HG03135 (cell line): ENCODE measurements around the gene CCL4.

ENCODE experiments used
- ATAC-seq: cut with Tn5 transposase; IDR thresholded peaks from one replicate; pipeline ENCODE4 v1.9.1; 2021; ENCODE audit warnings: mild to moderate bottlenecking, moderate library complexity; ENCODE audit not compliant: unreplicated experiment

Gene CCL4

GRCh38 chr17:36142806-36143205, 39.2 kb downstream of the CCL4 start:
- ATAC-seq = no peak

GRCh38 chr17:36144014-36144413, 40.4 kb downstream of the CCL4 start:
- no peak for ATAC-seq

- no peak for ATAC-seq
These were observed 41.5 kb downstream of the CCL4 start for GRCh38 chr17:36144981-36145729.

- no peak for ATAC-seq
These were observed 44.0 kb downstream of the CCL4 start for GRCh38 chr17:36147601-36148000.

GRCh38 chr17:36148559-36149295, 45.1 kb downstream of the CCL4 start:
- ATAC-seq = no peak

DNA sequence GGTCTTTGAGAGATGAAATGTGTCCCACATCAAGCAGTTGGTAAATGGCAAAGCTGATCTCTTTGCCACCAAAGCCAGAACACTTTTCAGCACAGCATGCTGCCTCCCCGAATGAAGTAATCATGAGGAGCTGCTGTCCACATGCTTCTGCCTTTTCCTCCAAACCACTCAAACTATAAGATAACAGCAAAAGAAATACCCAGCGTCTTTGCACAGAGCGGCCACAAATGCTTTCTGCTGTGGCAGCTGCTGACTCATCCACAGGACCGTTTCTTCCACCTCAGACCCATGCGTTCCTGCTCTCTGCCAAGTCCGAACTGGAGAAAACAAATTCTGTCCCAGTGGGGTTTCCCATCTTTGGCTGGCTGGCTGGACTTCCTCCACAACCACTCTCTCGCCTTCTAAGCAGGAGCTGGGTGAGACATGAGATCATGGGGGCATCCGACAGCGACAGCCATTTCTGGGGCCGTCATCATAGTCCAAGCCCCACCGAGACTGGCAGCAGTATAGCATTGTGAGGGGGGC, 45.7 kb downstream of the CCL4 start:
- ATAC-seq = no peak

DNA sequence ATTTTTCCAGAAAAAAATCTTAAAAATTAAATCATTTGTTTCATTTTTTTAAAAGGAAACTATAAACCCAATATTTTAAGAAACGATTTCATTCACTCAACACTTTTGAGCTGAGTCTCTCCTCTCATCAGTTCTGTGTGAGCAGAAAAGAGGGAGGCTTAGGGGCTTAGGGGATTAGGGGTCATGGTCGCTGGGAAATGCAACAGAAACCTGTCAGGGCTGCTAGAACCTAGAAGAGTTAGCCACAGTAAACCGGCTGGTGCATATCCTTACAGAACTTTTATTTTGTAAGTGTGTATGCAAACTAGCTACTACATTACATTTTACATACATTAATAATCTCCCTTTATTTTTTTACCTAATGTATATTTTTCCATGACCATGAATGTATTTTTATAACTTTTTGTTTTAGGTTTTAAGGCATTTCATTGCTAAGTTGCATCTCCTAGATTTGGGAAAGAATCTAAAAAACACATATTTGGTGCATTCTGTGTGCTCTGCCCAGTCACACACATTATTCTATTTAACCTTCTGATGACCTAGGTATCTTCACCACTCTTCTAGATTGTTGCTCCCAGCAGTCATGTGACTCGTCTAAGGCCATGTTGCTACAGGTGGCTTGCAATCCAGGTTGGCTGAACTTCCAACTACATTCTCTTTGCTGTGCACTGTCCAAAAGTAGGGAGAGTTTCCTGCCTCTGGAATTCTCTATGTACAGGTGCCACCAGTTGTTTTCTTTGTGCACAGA, 48.4 kb downstream of the CCL4 start:
- ATAC-seq = no peak

DNA sequence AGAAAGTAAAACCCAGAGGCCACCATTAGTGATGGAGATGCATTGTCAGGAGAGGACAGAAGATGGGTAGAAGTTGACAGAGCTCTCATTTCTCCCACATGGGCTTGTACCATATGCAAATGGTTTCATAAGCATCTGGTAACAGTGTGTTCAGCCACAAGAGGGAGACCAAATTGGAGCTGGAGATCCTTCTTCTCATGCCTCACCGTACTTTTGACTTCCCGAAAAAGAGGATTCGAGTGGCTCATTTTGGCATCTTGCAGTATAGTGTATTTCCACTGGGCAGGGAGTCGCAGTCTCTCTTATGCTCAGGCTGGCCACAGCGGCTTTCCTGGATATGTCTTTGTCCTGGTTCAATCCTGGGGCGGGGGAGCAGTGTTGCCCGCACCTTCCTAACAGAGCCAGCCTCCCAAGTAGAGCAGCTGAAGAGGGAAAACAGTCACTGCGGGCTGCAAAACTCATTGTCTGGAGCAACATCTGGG, 49.1 kb downstream of the CCL4 start:
- ATAC-seq = no peak

DNA sequence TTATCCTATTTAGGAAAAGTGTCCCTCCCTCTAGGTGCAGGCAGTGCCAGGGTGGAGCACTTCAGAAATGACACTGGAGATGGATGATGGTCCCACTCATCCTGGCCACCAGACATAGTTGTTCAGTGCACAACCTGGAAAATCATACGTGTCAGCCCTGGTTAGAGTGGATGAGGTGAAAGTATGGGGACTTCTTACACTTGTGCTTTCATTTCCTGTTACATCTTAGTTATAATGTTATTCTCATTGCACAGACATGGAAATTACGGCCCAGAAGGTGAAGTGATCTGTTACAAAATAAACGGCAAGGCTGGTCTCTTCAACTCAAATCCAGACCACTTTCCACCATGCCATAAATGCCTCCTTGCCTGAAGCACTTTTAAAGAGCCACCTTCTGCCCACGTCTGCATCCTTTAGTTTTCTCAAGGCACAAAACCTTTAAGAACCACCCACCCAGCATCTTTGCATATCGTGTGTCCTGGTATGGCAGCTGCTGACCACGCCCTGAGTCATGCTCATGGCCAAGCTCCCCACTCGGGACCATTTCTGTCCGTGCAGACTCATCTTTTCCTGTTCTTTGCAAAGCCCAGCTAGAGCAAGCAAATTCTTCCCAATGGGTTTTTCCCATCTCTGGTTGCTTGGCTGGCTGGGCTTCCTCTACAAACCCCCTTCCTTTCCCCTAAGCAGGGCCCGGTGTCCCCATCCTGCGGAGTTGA, 50.4 kb downstream of the CCL4 start:
- no peak for ATAC-seq
